GM21381 (cell line): ENCODE results near the gene MRPL16.
"Not testable (repeated sequence)": the region's sequence is repeated elsewhere in the genome, so short reads cannot be mapped to it uniquely, and the experiment has no call there.

Experiments
- ATAC-seq: cut with Tn5 transposase; IDR thresholded peaks from one replicate; pipeline ENCODE4 v1.9.1; 2021; ENCODE audit warnings: mild to moderate bottlenecking, moderate library complexity; ENCODE audit not compliant: unreplicated experiment

MRPL16 gene

GRCh38 chr11:59813364-59813763 lies 2.8 kb upstream of the MRPL16 start:
- ATAC-seq: no peak

- ATAC-seq: no peak
Observed at GRCh38 chr11:59812220-59812619, 1.6 kb upstream of the MRPL16 start.

- no peak for ATAC-seq
Observed at GRCh38 chr11:59810911-59811259, 307 bp upstream of the MRPL16 start.

- ATAC-seq: no peak
Observed at GRCh38 chr11:59807047-59807610, 3.4 kb downstream of the MRPL16 start.

- no peak for ATAC-seq
Observed at GRCh38 chr11:59804061-59804460, 6.5 kb downstream of the MRPL16 start.

- ATAC-seq: no peak
Observed at GRCh38 chr11:59802639-59803176, 7.9 kb downstream of the MRPL16 start.

- ATAC-seq: no peak
Observed at GRCh38 chr11:59801981-59802638, 8.5 kb downstream of the MRPL16 start.

- no peak for ATAC-seq
Observed at GRCh38 chr11:59801160-59801706, 9.3 kb downstream of the MRPL16 start.

- ATAC-seq: no peak
Observed at GRCh38 chr11:59800390-59801025, 10.1 kb downstream of the MRPL16 start.

- no peak for ATAC-seq
Observed at GRCh38 chr11:59794417-59794816, 16.2 kb downstream of the MRPL16 start.

GRCh38 chr11:59792507-59792906 lies 18.1 kb downstream of the MRPL16 start:
- no peak for ATAC-seq

- ATAC-seq: no peak
Observed at GRCh38 chr11:59791639-59792038, 18.9 kb downstream of the MRPL16 start.

- ATAC-seq: no peak
Observed at GRCh38 chr11:59787816-59788215, 22.8 kb downstream of the MRPL16 start.

- no peak for ATAC-seq
Observed at GRCh38 chr11:59787255-59787588, 23.4 kb downstream of the MRPL16 start.

GRCh38 chr11:59785818-59786217 lies 24.8 kb downstream of the MRPL16 start:
- no peak for ATAC-seq

- ATAC-seq: not testable (repeated sequence)
Observed at GRCh38 chr11:59784441-59784840, 26.1 kb downstream of the MRPL16 start.

GRCh38 chr11:59783632-59784090 lies 26.9 kb downstream of the MRPL16 start:
- ATAC-seq: no peak

- no peak for ATAC-seq
Observed at GRCh38 chr11:59782080-59782479, 28.5 kb downstream of the MRPL16 start.

- ATAC-seq: no peak
Observed at GRCh38 chr11:59779487-59779886, 31.1 kb downstream of the MRPL16 start.

- no peak for ATAC-seq
Observed at GRCh38 chr11:59778122-59778521, 32.5 kb downstream of the MRPL16 start.

GRCh38 chr11:59777104-59777503 lies 33.5 kb downstream of the MRPL16 start:
- no peak for ATAC-seq
